ENCODE results near the gene DCTPP1. TPM values are rescaled to one million over a fixed set of nuclear protein-coding genes. Genes with fewer than 3 reads are reported as not detected.

Gene DCTPP1
- total and polyA plus RNA-seq, 2 of the 13 experiments (the other 11 are each of a cell fraction or from before 2014, with no cell fraction given), result 54.8 to 74.4 TPM

- TF ChIP-seq ZNF720 (CRISPR knock-in tag; IDR thresholded peaks at IDR 0.05) (no peak), ZNF567 (CRISPR knock-in tag; IDR thresholded peaks at IDR 0.05; ENCODE audit: borderline replicate concordance) (peak; percentile 64; the same call in 1 of the 2 replicates), HMGA1 (CRISPR knock-in tag; conservative IDR thresholded peaks at IDR 0.05) (no peak), ZNF17 (CRISPR knock-in tag; IDR thresholded peaks at IDR 0.05) (no peak), STAT6 (CRISPR knock-in tag; IDR thresholded peaks at IDR 0.05; ENCODE audit: borderline replicate concordance) (peak; percentile 83; the same call in 1 of the 2 replicates), MAX (IDR thresholded peaks at IDR 0.05) (peak; percentile 50), ZNF543 (CRISPR knock-in tag; IDR thresholded peaks at IDR 0.05) (no peak), LRRFIP1 (CRISPR knock-in tag; conservative IDR thresholded peaks at IDR 0.05) (no peak), ZUFSP (CRISPR knock-in tag; IDR thresholded peaks at IDR 0.05; ENCODE audit: borderline replicate concordance) (no peak), NAIF1 (CRISPR knock-in tag; IDR thresholded peaks at IDR 0.05; ENCODE audit: borderline replicate concordance) (no peak), ZNF382 (CRISPR knock-in tag; IDR thresholded peaks at IDR 0.05; ENCODE audit: borderline replicate concordance) (no peak), FLYWCH1 (CRISPR knock-in tag; IDR thresholded peaks at IDR 0.05) (no peak)
- TF ChIP-seq, protein P1, sequence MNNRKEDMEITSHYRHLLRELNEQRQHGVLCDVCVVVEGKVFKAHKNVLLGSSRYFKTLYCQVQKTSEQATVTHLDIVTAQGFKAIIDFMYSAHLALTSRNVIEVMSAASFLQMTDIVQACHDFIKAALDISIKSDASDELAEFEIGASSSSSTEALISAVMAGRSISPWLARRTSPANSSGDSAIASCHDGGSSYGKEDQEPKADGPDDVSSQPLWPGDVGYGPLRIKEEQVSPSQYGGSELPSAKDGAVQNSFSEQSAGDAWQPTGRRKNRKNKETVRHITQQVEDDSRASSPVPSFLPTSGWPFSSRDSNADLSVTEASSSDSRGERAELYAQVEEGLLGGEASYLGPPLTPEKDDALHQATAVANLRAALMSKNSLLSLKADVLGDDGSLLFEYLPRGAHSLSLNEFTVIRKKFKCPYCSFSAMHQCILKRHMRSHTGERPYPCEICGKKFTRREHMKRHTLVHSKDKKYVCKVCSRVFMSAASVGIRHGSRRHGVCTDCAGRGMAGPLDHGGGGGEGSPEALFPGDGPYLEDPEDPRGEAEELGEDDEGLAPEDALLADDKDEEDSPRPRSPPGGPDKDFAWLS (CRISPR knock-in tag; IDR thresholded peaks at IDR 0.05; ENCODE audit: borderline replicate concordance), result no peak
Measured at GRCh38 chr16:30458561-30459394, 28.9 kb upstream of the DCTPP1 start (continued).

All from HepG2 (cell line).